HG03354 (cell line): ENCODE measurements around the gene SNAI3.
"Not testable (repeated sequence)": the region's sequence is repeated elsewhere in the genome, so short reads cannot be mapped to it uniquely, and the experiment has no call there.

ENCODE experiments used
- ATAC-seq: cut with Tn5 transposase; IDR thresholded peaks from one replicate; pipeline ENCODE4 v1.9.1; 2021; ENCODE audit warnings: mild to moderate bottlenecking; ENCODE audit not compliant: unreplicated experiment, poor library complexity, severe bottlenecking

SNAI3 gene

DNA sequence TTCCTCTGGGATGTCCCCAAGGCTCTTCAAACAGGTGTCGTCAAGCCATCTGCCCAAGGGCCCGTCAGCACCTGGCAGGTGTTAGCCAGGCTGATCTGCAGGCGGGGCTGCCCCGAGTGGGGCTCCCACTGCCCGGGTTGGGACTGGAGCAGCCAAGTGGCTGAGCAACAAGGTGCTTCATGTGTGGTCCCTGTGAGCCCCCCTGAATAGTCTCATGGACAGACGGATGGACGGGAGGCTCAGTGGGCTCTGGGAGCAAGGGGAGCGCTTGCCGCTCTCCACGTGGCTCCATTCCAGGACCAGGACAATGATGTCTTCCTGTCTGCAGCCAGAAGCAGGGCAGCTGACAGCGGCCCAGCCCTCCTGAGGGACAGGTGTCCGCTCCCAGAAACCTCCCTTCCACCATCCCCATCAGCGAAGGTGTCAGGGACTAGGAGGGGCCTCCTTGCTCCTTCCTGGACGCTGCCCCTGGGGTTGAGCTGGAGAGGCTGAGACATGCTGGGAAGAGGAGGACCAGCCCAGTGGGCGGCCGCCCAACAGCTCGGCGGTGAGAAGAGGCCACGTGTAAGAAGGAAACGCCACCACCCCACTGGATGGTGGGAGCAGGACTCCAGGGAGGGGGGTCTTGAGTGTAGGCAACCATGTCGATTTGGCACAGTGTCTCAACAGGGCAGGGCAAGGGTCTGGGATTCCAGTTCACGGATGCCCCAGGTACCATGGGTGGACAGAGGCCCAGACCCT is 9.6 kb downstream of the SNAI3 start:
- ATAC-seq, result no peak

DNA sequence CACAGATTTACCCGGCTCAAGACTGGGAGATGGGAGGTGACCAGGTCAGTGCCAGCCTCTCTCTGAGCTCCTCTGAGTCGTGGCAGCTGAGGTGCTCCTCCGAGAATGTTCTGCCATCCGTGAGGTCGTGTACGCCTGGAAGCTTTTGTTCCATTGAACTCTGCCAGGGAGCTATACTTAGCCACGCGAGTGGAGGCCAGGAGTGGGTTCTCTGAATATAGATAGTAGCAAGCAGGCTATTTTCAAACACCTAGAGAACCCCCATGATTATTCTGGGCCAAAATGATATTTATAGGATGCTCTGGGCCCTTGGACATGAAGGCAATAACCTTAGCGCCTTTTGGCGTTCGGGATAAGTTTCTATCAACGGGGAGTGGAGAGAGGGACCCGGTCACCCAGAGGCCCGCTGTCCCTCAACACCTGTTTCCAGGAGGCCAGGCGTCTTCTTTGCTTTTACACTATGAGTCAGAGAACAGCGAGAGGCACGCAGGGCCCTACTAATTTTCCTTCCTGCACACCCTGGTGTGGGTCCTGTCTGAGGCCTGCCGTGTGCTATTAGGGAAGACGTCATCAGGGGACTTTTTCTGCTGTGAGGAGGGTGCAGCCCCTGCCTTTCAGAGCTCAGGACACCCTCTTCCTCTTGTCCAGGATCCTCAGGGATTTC is 12.5 kb downstream of the SNAI3 start:
- no peak for ATAC-seq

DNA sequence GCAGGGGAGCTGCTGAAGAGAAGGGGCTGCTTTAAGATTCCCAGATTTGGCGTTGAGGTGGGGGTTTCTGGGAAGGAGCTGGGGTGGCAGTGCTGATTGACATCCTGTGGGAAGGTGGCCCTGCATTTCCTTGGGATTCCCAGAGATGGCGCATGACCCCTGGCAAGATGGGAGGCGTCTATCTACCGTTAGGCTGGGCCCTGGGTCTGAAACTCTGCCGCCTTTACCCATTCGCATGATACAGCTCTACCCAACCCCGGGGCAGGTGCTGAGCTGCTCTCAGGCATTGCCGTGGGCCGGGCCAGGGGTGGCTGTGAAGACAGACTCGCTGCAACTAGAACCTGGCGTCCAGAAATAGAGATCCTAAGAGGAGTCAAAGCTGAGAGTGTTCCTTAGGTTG is 13.5 kb downstream of the SNAI3 start:
- no peak for ATAC-seq

DNA sequence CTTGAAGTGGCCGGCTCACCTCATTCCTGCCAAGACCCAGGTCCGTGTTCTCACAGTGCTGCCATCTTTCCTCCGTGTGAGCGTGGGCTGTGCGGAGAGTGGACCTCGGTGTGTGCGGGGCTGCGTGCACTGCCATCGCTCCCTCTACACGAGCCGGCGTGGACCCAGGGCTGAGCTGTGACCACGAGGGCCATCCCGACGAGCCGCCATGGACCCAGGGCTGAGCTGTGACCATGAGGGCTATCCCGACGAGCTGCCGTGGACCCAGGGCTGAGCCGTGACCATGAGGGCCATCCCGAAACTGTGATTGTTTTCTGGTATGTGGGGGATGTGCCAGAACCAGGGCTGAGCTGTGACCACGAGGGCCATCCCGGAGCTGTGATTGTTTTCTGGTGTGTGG is 14.5 kb downstream of the SNAI3 start:
- ATAC-seq, result no peak

DNA sequence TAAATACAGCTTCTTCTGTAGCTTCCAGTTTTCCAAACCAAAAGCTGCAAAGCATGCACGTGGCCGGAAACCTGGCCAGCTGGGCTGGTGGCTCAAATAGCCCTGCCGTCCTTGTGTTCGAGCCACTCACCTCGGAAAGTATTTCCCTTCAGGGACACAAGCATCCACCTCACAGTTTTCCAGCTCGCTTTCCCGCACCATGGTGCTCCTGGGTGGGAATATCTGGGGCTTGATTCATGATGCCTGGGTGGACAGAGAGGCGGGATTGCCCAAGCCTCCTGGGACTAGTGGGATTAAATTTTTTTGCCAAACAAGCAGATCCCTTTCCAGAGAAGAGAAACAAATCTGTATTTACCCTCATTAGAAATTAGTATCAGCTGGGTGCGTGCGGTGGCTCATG is 16.3 kb downstream of the SNAI3 start:
- ATAC-seq, result no peak

DNA sequence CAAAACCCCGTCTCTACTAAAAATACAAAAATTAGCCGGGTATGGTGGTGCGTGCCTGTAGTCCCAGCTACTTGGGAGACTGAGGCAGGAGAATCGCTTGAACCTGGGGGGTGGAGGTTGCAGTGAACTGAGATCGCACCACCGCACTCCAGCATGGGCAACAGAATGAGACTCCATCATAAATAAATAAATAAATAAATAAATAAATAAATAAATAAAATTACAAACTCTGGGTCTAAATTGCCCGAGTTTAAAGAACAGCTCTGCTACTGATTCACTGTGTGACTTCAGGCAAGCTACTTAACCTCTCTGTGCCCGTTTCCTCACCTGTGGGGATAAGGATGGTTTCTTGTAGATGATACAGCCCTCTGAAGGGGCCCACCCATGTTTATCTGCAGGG is 16.8 kb downstream of the SNAI3 start:
- ATAC-seq, result not testable (repeated sequence)

DNA sequence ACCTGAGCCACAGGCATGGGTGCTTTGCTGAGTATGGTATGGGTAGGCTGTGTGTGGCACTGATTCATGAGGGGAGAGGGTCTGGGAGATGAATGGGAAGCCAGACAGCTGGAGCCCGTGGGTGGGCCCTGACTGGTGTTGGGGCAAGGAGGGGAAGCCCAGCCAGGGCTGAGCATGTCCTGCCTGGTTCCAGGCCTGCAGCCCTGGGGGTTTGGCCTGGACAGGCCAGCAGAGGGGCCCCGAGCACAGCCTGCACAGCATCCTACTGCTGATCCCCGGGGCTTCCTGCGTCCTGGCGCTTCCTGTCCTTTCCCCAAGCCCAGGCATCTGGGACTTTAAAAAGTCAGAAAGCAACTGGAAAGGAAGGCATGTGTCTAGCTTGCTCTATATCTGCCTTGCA is 18.8 kb downstream of the SNAI3 start:
- no peak for ATAC-seq

DNA sequence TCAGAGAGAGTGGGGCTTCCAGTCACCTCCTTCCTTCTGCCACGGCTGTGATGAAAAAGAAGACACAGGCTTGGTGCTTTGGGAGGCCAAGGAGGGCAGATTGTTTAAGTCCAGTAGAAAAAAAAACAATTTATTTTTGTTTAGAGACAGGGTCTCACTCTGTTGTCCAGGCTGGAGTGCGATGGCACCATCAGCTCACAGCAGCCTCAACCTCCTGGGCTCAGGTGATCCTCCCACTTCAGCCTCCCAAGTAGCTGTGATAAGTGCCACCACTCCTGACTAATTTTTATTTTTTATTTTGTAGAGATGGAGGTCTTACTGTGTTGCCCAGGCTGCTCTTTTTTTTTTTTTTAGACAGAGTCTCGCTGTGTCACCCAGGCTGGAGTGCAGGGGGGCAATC is 20.7 kb downstream of the SNAI3 start:
- ATAC-seq, result no peak

DNA sequence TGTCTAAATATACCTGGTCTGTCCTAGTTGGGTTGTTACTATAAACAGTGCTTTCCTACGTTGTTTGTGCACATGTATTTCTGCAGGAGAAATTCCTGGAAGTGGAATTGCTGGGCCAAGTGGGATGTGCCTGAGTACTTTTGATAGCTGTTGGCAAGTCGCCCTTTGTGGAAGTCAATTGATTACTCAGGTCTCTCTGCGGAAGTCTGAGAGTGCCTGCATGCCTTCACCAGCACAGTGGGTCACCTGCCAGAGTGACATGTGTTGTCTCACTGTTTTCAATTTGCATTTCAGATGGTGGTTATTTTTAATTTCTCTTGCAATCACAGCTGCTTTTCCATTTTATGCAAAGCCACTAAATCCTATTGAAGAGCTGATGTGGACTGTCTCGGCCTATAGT is 21.2 kb downstream of the SNAI3 start:
- ATAC-seq, result no peak

DNA sequence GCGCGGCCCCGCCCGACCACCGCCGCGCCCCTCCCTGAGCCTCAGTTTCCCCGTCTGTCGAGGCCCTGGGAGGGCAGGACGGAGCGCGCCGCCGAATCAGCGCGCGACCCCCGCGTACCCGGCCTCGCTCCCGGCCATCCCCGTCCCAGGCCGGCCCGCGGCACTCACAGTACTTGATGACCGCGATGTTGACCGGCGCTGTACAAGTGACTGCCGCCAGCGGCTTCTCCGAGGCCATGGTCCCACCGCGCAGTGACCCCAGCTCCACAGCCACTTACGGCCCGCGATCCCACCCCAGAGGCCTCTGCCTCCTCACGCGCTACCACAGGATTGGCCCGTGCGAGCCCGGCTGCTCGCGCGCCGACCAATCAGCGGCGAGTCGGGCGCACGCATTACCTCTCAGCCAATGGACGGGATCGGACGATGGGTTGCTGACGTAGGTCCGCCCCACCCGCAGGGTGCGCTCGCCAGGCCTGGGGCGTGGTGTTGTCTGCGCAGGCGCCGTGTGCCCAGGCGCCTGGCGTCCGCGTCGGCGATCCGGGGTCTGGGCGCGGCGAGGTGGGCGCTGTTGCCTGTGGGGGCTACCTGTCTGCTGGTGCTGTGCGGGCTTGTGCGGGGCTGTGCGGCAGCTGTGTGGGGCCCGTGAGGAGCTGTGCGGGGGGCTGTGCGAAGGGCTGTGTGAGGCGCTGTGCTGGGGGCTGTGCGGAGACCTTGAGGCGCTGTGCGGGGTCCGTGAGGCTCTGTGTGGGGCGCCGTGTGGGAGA is 23.3 kb downstream of the SNAI3 start, which contains the start of gene MVD:
Gene MVD (minus strand): TSS at position 249 of the 764 bp plus-strand sequence. CDS start 11 bp downstream, at position 238.
- ATAC-seq, result peak; percentile 94

DNA sequence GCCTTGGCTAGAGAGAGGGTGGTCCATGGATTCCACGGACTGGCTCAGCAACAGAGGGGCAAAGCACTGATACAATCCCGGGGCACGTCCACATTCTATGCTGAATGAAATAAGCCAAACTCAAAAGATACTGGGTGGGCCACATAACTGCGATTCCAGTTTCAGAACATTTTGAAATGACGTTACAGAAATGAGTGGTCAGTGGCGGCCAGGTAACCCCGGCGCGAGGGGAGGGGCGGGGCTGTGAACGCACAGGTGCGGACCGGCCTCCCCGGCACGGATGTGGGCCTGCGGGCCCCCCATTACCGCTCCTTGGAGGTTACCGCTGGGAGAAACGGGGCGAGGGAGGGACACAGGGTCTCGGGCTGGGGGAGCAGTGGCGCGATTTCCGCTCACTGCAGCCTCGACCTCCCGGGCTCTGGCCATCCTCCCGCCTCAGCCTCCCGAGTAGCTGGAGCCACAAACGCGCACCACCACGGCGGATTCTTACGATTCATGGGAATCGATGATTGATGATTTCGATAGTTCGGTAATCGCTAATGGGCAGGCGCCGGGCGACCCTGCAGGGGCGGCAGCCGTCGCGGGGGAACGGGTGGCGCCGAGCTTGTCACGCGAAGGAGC is 24.0 kb downstream of the SNAI3 start:
- ATAC-seq, result peak; percentile 11

DNA sequence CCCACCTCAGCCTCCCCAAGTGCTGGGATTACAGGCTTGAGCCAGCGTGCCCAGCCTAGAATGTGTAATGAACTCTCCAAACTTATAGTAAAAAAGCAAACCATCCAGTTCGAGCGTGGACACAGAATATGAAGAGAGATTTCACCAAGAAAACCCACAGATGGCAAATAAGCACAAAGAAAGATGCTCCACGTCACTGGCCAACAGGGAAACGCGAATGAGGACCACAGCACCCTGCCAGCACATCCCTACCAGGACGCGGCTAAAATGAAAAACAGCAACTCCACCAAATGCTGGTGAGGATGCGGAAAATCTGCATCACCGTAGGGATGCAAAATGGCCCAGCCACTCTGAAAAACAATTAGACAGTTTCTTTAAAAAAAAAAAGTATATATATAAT is 24.8 kb downstream of the SNAI3 start:
- no peak for ATAC-seq

DNA sequence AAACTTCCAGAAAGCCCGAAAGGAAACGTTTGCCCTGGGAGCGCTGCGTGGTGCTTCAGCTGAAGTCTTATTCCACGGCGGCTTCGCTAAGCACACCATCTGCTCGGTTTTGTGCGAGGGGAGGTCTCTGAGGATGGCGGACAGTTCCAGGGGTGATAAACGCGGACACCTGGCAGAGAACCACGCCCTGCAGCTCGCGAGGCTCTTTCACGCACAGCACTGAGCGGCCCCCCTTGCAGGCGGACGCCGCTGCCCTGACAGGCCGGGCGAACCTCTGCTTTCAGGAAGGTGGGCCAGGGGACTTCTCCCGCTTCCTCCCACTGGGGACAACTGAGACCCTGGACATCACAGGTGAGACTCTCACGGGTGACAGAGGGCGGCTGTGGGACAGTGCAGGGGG is 27.1 kb downstream of the SNAI3 start:
- no peak for ATAC-seq

DNA sequence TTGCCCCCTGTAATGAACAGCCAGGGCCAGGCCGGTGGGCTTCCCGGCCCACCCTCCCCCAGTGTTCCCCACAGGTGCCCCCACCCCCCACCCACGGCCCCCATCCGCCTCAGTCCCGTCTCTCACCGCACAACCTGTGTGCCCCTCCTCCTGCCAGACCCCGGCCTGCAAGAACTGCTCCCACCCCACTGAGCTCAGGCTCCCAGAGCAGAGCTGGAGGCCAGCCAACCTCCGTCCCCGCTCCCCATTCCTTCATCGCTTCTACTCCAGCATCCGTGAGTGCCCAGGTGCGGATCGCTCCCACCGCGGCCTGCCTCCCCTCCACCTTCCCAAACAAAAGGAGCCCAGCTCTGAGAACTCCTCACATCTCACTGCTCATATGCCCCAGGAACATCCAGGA is 27.6 kb downstream of the SNAI3 start:
- no peak for ATAC-seq

DNA sequence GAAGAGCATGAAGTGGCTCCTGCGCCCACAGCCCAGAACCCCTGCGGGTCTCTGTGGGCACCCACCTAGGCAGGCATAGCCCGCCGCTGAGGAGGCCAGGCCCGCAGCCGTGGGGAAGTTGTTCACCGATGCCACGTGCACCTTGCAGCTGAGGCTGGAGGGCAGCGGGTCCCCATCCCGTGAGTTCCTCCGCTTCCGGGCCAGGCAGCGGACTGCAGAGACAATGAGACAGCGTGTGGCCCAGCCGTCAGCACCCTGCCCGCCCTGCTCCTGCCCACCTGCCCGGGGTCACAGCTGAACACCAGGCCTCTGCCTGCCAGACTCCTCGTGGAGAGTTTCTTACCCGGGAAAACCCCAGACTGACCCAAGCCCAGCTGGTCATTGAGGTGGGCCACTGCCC is 28.9 kb downstream of the SNAI3 start:
- ATAC-seq, result no peak

DNA sequence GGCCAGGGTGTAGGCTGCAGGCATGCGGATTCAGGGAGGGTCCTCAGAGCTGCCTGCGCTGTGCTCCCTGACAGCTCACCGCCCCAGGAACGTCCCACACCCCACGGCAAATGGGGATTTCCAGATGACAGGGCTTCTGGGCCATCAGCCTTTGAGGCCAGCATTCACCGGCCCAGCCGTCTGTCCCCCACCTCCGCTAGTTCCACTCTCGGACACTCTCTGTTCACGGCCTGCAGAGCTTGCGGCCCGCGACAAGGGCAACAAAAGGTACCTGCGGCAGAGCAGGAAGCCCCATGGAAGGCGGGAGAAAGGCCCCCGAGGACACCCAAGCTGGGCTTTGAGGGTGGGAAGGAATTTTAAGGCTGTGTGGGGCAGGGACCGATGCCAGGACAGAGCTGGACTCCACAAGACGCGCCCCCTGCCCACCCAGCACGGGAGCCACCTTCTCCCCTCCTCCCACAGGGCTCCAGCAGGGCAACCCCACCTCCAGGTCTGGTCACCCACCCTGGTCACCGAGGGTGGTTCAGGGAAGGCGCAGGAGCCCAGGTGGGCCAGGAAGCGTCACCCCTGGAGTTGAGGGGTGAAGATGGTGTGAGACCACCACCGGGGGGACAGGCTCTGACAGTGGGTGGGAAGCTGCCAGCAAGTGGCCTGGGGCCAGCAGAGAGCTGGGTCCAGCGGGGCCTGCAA is 29.9 kb downstream of the SNAI3 start:
- ATAC-seq, result no peak

DNA sequence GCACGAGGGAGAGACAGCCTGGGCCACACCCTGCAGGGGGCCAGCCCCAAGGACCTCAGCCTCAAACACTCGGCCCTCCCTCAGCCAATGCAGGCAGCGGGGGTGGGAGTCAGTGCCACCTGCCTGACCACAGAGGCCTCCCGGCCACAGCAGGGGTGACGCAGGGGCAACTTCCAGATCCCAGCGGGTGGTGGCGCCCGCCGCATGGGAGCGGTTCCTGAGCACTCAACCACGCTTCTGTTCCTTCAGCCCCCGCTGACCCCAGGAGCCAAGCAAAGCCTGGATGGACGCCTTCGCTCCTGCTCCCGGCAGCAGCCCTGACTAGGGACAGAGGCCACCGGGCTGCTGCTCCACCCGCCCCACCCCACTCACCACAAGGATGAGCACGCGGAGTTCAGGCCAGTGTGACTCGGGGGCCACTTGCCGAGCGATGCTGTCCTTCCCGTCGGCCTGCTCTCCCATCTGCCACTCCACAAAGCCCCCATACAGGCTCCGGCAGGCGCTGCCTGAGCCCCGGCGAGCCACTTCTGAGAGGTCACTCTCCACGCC is 30.5 kb downstream of the SNAI3 start:
- ATAC-seq, result no peak

DNA sequence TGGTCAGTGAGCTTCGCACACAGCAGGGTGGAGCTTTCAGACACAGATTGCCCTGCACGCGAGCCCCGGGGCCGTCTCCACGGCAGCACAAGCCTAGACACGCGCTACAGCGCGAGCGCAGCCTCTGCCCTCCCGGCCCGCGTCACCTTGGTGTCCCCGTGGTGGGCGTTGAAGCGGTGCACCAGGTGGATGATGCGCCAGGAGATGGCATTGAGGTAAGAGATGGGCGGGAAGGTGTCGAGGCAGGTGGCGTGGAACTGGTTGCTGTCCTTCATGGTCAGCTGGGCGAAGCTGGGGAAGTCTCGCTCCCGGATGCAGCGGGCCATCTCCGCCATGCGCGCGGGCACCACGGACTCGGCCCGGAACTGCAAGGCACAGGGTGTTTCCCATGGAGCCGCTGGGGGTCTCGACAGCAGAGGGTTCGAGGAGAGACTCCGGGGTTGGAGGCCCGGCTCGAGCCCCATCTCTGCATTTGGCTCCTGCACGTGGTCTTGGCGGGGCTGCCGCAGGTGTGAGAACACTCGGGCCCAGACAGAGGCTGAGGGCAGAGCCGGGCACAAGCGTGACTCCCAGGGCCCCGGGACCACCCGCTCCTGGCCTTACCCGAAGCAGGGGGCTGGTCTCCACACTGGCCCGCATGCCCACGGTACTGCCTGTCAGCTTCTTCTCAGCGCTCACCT is 31.1 kb downstream of the SNAI3 start:
- no peak for ATAC-seq
